ENCODE results near the gene CCT4.
"Not testable (repeated sequence)": the region's sequence is repeated elsewhere in the genome, so short reads cannot be mapped to it uniquely, and the experiment has no call there.

CCT4 gene

GRCh38 chr2:61885896-61886603, 2.4 kb downstream of the CCT4 start:
- Mint-ChIP-seq H3K4me3 (peak overlapping the region; percentile 100), H3K27ac (no peak overlapping the region), H3K36me3 (ENCODE audit: low read depth) (peaks cover 45% of the 10 kb centered on the region), H3K9me3 (no peaks in the 10 kb centered on the region), H3K27me3 (ENCODE audit: low read depth, poor library complexity) (no peaks in the 10 kb centered on the region), H3K4me1 (peaks cover 24% of the 10 kb centered on the region)
- DNase-seq = no peak
- no peak for TF ChIP-seq CTCF (IDR thresholded peaks at IDR 0.05)

GRCh38 chr2:61882850-61883249, 5.6 kb downstream of the CCT4 start:
- peaks cover 70% of the 10 kb centered on the region for H3K36me3 Mint-ChIP-seq (ENCODE audit: low read depth)
- no peak for DNase-seq
- no peaks in the 10 kb centered on the region for H3K27me3 Mint-ChIP-seq (ENCODE audit: low read depth, poor library complexity)
- peaks cover 17% of the 10 kb centered on the region for H3K4me1 Mint-ChIP-seq
- no peaks in the 10 kb centered on the region for H3K9me3 Mint-ChIP-seq
- no peak for TF ChIP-seq CTCF (IDR thresholded peaks at IDR 0.05)
- no peak overlapping the region for H3K27ac Mint-ChIP-seq
- no peak overlapping the region for H3K4me3 Mint-ChIP-seq

- H3K36me3 Mint-ChIP-seq (ENCODE audit: low read depth) = peaks cover 76% of the 10 kb centered on the region
- not testable (repeated sequence) for DNase-seq; H3K9me3 Mint-ChIP-seq; H3K27ac Mint-ChIP-seq; H3K4me3 Mint-ChIP-seq; H3K27me3 Mint-ChIP-seq (ENCODE audit: low read depth, poor library complexity); H3K4me1 Mint-ChIP-seq
These were observed 9.1 kb downstream of the CCT4 start for GRCh38 chr2:61879351-61879750.

- Mint-ChIP-seq H3K4me3 (no peak overlapping the region), H3K4me1 (no peaks in the 10 kb centered on the region), H3K9me3 (no peaks in the 10 kb centered on the region), H3K27me3 (ENCODE audit: low read depth, poor library complexity) (no peaks in the 10 kb centered on the region), H3K36me3 (ENCODE audit: low read depth) (peaks cover 80% of the 10 kb centered on the region), H3K27ac (no peak overlapping the region)
- TF ChIP-seq CTCF (IDR thresholded peaks at IDR 0.05) = no peak
- DNase-seq = no peak
These were observed 9.7 kb downstream of the CCT4 start for GRCh38 chr2:61878761-61879160.

- Mint-ChIP-seq H3K36me3 (ENCODE audit: low read depth) (peaks cover 77% of the 10 kb centered on the region), H3K27ac (no peak overlapping the region), H3K27me3 (ENCODE audit: low read depth, poor library complexity) (no peaks in the 10 kb centered on the region), H3K4me1 (no peaks in the 10 kb centered on the region), H3K4me3 (no peak overlapping the region), H3K9me3 (no peaks in the 10 kb centered on the region)
- no peak for TF ChIP-seq CTCF (IDR thresholded peaks at IDR 0.05)
- DNase-seq = no peak
These were observed 10.7 kb downstream of the CCT4 start for GRCh38 chr2:61877571-61878245.

GRCh38 chr2:61876400-61876799, 12.1 kb downstream of the CCT4 start:
- Mint-ChIP-seq H3K27ac (no peak overlapping the region), H3K27me3 (ENCODE audit: low read depth, poor library complexity) (no peaks in the 10 kb centered on the region), H3K9me3 (no peaks in the 10 kb centered on the region), H3K36me3 (ENCODE audit: low read depth) (peaks cover 81% of the 10 kb centered on the region), H3K4me3 (no peak overlapping the region), H3K4me1 (no peaks in the 10 kb centered on the region)
- DNase-seq = no peak
- no peak for TF ChIP-seq CTCF (IDR thresholded peaks at IDR 0.05)

GRCh38 chr2:61866482-61867089, 21.9 kb downstream of the CCT4 start:
- Mint-ChIP-seq H3K9me3 (peaks cover 22% of the 10 kb centered on the region), H3K36me3 (ENCODE audit: low read depth) (peaks cover 95% of the 10 kb centered on the region), H3K27ac (peak overlapping the region; percentile 57)
- not testable (repeated sequence) for H3K4me3 Mint-ChIP-seq; DNase-seq; H3K27me3 Mint-ChIP-seq (ENCODE audit: low read depth, poor library complexity); H3K4me1 Mint-ChIP-seq

Data from nephron progenitor cell (in vitro differentiated cells).